ENCODE data around the gene HS1BP3.

Gene HS1BP3

DNA sequence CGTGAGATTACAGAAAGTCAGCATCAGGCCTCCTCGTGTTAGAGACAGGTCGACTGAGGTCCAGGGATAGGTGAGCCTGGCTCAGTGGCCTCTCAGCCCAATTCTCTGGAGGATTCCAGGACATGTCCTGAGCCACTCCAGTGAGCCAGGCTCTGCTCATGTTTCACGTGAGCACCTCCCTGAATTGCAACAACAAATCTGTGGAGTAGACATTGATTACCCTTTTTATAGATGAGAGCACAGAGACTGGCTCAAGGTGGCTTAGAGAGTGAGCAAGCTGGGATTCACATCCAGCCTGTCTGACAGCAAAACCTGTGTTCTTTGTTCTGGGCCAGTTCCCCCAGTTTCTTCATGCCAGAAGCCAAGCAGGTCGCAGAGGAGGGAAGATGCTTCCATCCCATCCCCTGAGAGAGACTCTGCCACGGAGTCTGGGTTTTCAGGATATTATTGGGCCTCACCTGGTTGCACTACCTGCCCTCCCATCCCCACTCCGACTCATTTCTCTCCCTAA is 46.4 kb downstream of the HS1BP3 start:
- no peaks in the 10 kb centered on the region for H3K36me3 ChIP-seq (ENCODE audit: low read depth)
- H3K9me3 ChIP-seq (ENCODE audit: severe bottlenecking): no peaks in the 10 kb centered on the region
- H3K27me3 ChIP-seq (ENCODE audit: insufficient read depth, poor library complexity, severe bottlenecking): no peaks in the 10 kb centered on the region
- H3K4me1 ChIP-seq (ENCODE audit: insufficient read depth, poor library complexity, severe bottlenecking): no peaks in the 10 kb centered on the region
- peak overlapping the region; percentile 17 for H3K27ac ChIP-seq (ENCODE audit: poor library complexity, severe bottlenecking)
- TF ChIP-seq, protein P1, sequence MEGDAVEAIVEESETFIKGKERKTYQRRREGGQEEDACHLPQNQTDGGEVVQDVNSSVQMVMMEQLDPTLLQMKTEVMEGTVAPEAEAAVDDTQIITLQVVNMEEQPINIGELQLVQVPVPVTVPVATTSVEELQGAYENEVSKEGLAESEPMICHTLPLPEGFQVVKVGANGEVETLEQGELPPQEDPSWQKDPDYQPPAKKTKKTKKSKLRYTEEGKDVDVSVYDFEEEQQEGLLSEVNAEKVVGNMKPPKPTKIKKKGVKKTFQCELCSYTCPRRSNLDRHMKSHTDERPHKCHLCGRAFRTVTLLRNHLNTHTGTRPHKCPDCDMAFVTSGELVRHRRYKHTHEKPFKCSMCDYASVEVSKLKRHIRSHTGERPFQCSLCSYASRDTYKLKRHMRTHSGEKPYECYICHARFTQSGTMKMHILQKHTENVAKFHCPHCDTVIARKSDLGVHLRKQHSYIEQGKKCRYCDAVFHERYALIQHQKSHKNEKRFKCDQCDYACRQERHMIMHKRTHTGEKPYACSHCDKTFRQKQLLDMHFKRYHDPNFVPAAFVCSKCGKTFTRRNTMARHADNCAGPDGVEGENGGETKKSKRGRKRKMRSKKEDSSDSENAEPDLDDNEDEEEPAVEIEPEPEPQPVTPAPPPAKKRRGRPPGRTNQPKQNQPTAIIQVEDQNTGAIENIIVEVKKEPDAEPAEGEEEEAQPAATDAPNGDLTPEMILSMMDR (IDR thresholded peaks at IDR 0.05; ENCODE audit: poor library complexity, severe bottlenecking): no peak
- no peak overlapping the region for H3K4me3 ChIP-seq (ENCODE audit: severe bottlenecking)
- DNase-seq (ENCODE audit: low spot score): peak; percentile 19
- ATAC-seq (ENCODE audit: low read depth): no peak

DNA sequence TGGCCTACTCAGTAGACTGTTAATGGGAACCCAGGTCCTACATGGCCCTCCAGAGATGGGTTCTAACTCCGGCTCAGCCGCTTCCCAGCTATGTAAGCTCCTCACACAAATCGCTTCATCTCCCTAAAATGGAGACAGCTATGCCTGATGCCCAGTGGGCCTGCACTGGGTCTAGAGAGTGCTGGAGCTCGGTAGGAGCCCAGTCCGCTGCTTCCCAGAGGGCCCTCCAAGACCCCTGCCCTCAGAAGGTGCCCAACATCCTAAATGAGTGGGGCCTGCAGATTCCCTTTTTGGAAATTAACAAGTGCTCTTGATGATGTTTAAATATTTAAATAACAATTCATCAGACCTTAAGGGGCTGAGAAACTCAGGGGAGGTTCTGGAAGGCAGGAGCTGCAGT is 47.1 kb downstream of the HS1BP3 start:
- H3K9me3 ChIP-seq (ENCODE audit: severe bottlenecking): no peaks in the 10 kb centered on the region
- TF ChIP-seq, protein P1 (IDR thresholded peaks at IDR 0.05; ENCODE audit: poor library complexity, severe bottlenecking): no peak
- no peaks in the 10 kb centered on the region for H3K27me3 ChIP-seq (ENCODE audit: insufficient read depth, poor library complexity, severe bottlenecking)
- ATAC-seq (ENCODE audit: low read depth) (no peak), DNase-seq (ENCODE audit: low spot score) (no peak)
- H3K27ac ChIP-seq (ENCODE audit: poor library complexity, severe bottlenecking): no peak overlapping the region
- H3K36me3 ChIP-seq (ENCODE audit: low read depth): no peaks in the 10 kb centered on the region
- H3K4me1 ChIP-seq (ENCODE audit: insufficient read depth, poor library complexity, severe bottlenecking): no peaks in the 10 kb centered on the region
- H3K4me3 ChIP-seq (ENCODE audit: severe bottlenecking): no peak overlapping the region

DNA sequence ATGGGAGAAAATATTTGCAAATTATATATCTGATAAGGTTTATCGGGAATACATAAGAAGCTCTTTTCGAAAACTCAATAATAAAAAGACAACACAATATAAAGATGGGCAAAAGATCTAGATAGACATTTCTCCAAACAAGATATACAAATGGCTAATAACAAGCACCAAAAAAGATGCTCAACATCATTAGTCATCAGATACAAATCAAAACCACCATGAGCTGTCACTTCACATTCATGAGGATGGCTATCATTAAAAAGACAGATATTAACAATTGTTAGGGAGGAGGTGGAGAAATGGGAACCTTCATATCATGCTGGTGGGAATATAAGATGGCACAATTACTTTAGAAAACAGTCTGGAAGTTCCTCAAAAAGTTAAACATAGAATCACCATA is 48.1 kb downstream of the HS1BP3 start:
- Histone ChIP-seq H3K27ac (ENCODE audit: poor library complexity, severe bottlenecking) (no peak overlapping the region), H3K36me3 (ENCODE audit: low read depth) (no peaks in the 10 kb centered on the region), H3K4me3 (ENCODE audit: severe bottlenecking) (no peak overlapping the region), H3K9me3 (ENCODE audit: severe bottlenecking) (no peaks in the 10 kb centered on the region), H3K4me1 (ENCODE audit: insufficient read depth, poor library complexity, severe bottlenecking) (no peaks in the 10 kb centered on the region), H3K27me3 (ENCODE audit: insufficient read depth, poor library complexity, severe bottlenecking) (no peaks in the 10 kb centered on the region)
- no peak for ATAC-seq (ENCODE audit: low read depth)
- no peak for DNase-seq (ENCODE audit: low spot score)
- TF ChIP-seq, protein P1 (IDR thresholded peaks at IDR 0.05; ENCODE audit: poor library complexity, severe bottlenecking): no peak

DNA sequence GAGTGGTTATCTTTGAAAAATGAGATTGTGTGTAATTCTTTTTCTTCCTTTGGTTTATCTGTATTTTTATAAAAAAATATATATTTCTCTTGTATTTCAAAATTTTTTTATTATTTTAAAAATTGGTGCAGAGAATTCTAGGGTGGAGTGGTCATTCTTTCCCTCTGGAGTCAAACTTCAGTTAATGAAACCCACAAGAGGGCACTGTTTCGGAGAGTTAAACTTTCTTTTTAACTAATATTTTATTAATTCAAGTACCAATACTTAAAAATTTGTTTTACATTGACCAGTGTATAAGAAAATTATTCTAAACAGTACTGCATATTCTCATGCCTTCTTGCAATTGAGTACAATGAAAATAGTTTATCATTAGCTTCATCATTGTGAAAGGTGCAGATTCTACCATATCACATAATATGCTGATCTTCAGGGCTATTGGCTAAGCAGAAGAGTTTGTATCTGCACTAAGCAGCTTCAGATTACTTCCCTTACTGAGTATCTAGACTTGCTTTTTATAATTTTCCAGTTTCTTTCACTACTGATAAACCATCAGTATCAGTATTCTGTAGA is 50.1 kb downstream of the HS1BP3 start:
- H3K9me3 ChIP-seq (ENCODE audit: severe bottlenecking): no peaks in the 10 kb centered on the region
- no peaks in the 10 kb centered on the region for H3K36me3 ChIP-seq (ENCODE audit: low read depth)
- ATAC-seq (ENCODE audit: low read depth) (no peak), DNase-seq (ENCODE audit: low spot score) (no peak)
- no peak overlapping the region for H3K4me3 ChIP-seq (ENCODE audit: severe bottlenecking)
- no peaks in the 10 kb centered on the region for H3K27me3 ChIP-seq (ENCODE audit: insufficient read depth, poor library complexity, severe bottlenecking)
- H3K4me1 ChIP-seq (ENCODE audit: insufficient read depth, poor library complexity, severe bottlenecking): peaks cover 13% of the 10 kb centered on the region
- TF ChIP-seq, protein P1 (IDR thresholded peaks at IDR 0.05; ENCODE audit: poor library complexity, severe bottlenecking): peak; percentile 80
- H3K27ac ChIP-seq (ENCODE audit: poor library complexity, severe bottlenecking): no peak overlapping the region

DNA sequence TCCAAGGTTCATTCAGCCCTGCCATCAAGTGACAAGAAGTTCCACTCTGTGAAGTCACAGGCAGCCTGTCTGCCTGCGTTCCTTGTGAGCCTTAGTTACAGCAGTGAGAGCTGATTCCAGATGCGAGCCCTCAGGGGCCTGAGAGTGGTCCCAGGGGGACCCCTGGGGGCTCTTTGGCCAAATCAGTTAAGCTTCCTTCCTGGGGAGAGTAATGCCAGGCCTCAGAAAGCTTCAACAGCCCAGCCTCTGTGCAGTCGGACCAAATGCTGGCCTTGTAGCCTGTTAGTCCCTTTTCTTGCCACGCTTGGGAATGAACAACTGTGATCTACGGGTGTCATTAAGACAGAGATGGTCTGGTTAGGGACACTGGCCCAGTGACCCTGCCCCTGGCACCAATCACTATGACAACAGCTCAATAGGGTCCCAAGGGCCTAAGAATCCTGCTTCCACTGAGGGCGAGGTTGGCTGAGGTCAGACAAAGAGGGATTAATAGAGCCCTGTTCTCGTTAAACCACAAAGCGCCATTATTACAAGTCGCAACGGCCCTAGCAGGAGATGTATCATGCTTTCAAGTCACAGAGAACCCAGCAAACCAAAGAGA is 50.9 kb downstream of the HS1BP3 start:
- Histone ChIP-seq H3K36me3 (ENCODE audit: low read depth) (no peaks in the 10 kb centered on the region), H3K27ac (ENCODE audit: poor library complexity, severe bottlenecking) (no peak overlapping the region), H3K27me3 (ENCODE audit: insufficient read depth, poor library complexity, severe bottlenecking) (no peaks in the 10 kb centered on the region), H3K4me1 (ENCODE audit: insufficient read depth, poor library complexity, severe bottlenecking) (peaks cover 21% of the 10 kb centered on the region), H3K9me3 (ENCODE audit: severe bottlenecking) (no peaks in the 10 kb centered on the region), H3K4me3 (ENCODE audit: severe bottlenecking) (no peak overlapping the region)
- DNase-seq (ENCODE audit: low spot score): no peak
- TF ChIP-seq, protein P1 (IDR thresholded peaks at IDR 0.05; ENCODE audit: poor library complexity, severe bottlenecking): no peak
- ATAC-seq (ENCODE audit: low read depth): no peak
